HL-60/S4 treated with retinoic acid at 250 ng/mL for 4 days and 3 days (cell line): ENCODE measurements around the gene CLN6.
"Not testable (repeated sequence)": the region's sequence is repeated elsewhere in the genome, so short reads cannot be mapped to it uniquely, and the experiment has no call there.

ENCODE experiments used
- in situ Hi-C: fragments of 300-500 bp; cut with MboI; formaldehyde crosslinking; loops from 2 replicates; pipeline ENCODE4 v1.7.0; 2022; ENCODE audit warnings: low sequenced_read_pairs

CLN6 gene

GRCh38 chr15:68207176-68207935 is 22.2 kb downstream of the CLN6 start:
- in situ Hi-C loops = no loop called here

- in situ Hi-C loops = no loop called here
These were observed 22.8 kb downstream of the CLN6 start for GRCh38 chr15:68206711-68207151.

- in situ Hi-C loops = no loop called here
These were observed 23.5 kb downstream of the CLN6 start for GRCh38 chr15:68205954-68206539.

- in situ Hi-C loops = no loop called here
These were observed 24.0 kb downstream of the CLN6 start for GRCh38 chr15:68205558-68205944.

- in situ Hi-C loops = no loop called here
These were observed 24.6 kb downstream of the CLN6 start, which contains the start of gene CALML4 for GRCh38 chr15:68204776-68205557. TSS of gene CALML4 (minus strand) at chr15:68205332. CDS start at chr15:68205247, 85 bp downstream.

- in situ Hi-C loops = no loop called here
These were observed 25.2 kb downstream of the CLN6 start for GRCh38 chr15:68204361-68204760.

GRCh38 chr15:68203956-68204355 is 25.6 kb downstream of the CLN6 start:
- in situ Hi-C loops = no loop called here

GRCh38 chr15:68203486-68203885 is 26.0 kb downstream of the CLN6 start:
- in situ Hi-C loops = no loop called here

- in situ Hi-C loops = not testable (repeated sequence)
These were observed 26.5 kb downstream of the CLN6 start for GRCh38 chr15:68202994-68203393.

GRCh38 chr15:68201879-68202261 is 27.7 kb downstream of the CLN6 start:
- in situ Hi-C loops = no loop called here

GRCh38 chr15:68201153-68201878 is 28.2 kb downstream of the CLN6 start:
- in situ Hi-C loops = no loop called here

- in situ Hi-C loops = no loop called here
These were observed 29.3 kb downstream of the CLN6 start for GRCh38 chr15:68200016-68200861.

GRCh38 chr15:68199340-68199739 is 30.2 kb downstream of the CLN6 start:
- in situ Hi-C loops = no loop called here

- in situ Hi-C loops = no loop called here
These were observed 31.7 kb downstream of the CLN6 start for GRCh38 chr15:68197661-68198437.

GRCh38 chr15:68197170-68197492 is 32.4 kb downstream of the CLN6 start:
- in situ Hi-C loops = no loop called here

- in situ Hi-C loops = no loop called here
These were observed 32.9 kb downstream of the CLN6 start for GRCh38 chr15:68196445-68197169.

GRCh38 chr15:68195336-68196112 is 34.0 kb downstream of the CLN6 start:
- in situ Hi-C loops = no loop called here

- in situ Hi-C loops = no loop called here
These were observed 36.6 kb downstream of the CLN6 start for GRCh38 chr15:68192804-68193486.
